HPDE6-E6E7 (cell line): Measurements from ENCODE around the gene COA8.

Experiments used
- DNase-seq: peaks from one replicate; pipeline ENCODE4 v3.0.0; 2011; ENCODE audit warnings: missing footprints; ENCODE audit errors: extremely low spot score

Gene COA8

GRCh38 chr14:103536693-103537092 is 26.1 kb upstream of the COA8 start:
- DNase-seq, result no peak

GRCh38 chr14:103537175-103537990 is 25.4 kb upstream of the COA8 start:
- DNase-seq, result no peak

GRCh38 chr14:103538291-103539055 is 24.3 kb upstream of the COA8 start:
- no peak for DNase-seq

GRCh38 chr14:103539056-103539825 is 23.5 kb upstream of the COA8 start:
- no peak for DNase-seq

- DNase-seq, result no peak
Observed at GRCh38 chr14:103540821-103541708, 21.7 kb upstream of the COA8 start.

GRCh38 chr14:103541709-103542604 is 20.8 kb upstream of the COA8 start:
- DNase-seq, result no peak

- no peak for DNase-seq
Observed at GRCh38 chr14:103542605-103543088, 20.1 kb upstream of the COA8 start.

GRCh38 chr14:103543140-103543539 is 19.6 kb upstream of the COA8 start:
- no peak for DNase-seq

GRCh38 chr14:103543721-103544387 is 18.9 kb upstream of the COA8 start:
- DNase-seq, result no peak

GRCh38 chr14:103544388-103545218 is 18.2 kb upstream of the COA8 start:
- DNase-seq, result no peak

GRCh38 chr14:103545219-103545914 is 17.4 kb upstream of the COA8 start:
- no peak for DNase-seq

GRCh38 chr14:103545915-103546651 is 16.7 kb upstream of the COA8 start:
- no peak for DNase-seq

- DNase-seq, result peak; percentile 76
Observed at GRCh38 chr14:103546652-103547454, 15.9 kb upstream of the COA8 start.

- no peak for DNase-seq
Observed at GRCh38 chr14:103547455-103547940, 15.3 kb upstream of the COA8 start.

GRCh38 chr14:103547941-103548462 is 14.8 kb upstream of the COA8 start:
- no peak for DNase-seq
